Uterus (tissue), 2 donors: ENCODE results near the gene KRTAP5-11.
"Not testable (repeated sequence)": the region's sequence is repeated elsewhere in the genome, so short reads cannot be mapped to it uniquely, and the experiment has no call there.

Source experiments
- POLR2A ChIP-seq, 2 donors: fragments of 450-650 bp; IDR thresholded peaks; one replicate each; pipeline ENCODE4 v1.6.1; 2016; ENCODE audit warnings: antibody characterized with exemption in 2 of 2, mild to moderate bottlenecking in 1 of 2, moderate library complexity in 1 of 2
- TF ChIP-seq, protein P1 (sequence below), 4 experiments: fragments of 200-600 bp in 2 of 4; fragments of 450-650 bp in 2 of 4; sonication (generic) in 2 of 4; IDR thresholded peaks; one replicate each; pipeline ENCODE4 v1.5.1; 2016 to 2019; ENCODE audit warnings: antibody characterized with exemption in 4 of 4, mild to moderate bottlenecking in 2 of 4, moderate library complexity in 1 of 4

GRCh38 chr11:71608272-71608671, 25.6 kb upstream of the KRTAP5-11 start:
- TF ChIP-seq, protein P1, sequence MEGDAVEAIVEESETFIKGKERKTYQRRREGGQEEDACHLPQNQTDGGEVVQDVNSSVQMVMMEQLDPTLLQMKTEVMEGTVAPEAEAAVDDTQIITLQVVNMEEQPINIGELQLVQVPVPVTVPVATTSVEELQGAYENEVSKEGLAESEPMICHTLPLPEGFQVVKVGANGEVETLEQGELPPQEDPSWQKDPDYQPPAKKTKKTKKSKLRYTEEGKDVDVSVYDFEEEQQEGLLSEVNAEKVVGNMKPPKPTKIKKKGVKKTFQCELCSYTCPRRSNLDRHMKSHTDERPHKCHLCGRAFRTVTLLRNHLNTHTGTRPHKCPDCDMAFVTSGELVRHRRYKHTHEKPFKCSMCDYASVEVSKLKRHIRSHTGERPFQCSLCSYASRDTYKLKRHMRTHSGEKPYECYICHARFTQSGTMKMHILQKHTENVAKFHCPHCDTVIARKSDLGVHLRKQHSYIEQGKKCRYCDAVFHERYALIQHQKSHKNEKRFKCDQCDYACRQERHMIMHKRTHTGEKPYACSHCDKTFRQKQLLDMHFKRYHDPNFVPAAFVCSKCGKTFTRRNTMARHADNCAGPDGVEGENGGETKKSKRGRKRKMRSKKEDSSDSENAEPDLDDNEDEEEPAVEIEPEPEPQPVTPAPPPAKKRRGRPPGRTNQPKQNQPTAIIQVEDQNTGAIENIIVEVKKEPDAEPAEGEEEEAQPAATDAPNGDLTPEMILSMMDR (IDR thresholded peaks at IDR 0.05) = not testable (repeated sequence)
- TF ChIP-seq POLR2A (IDR thresholded peaks at IDR 0.05) = not testable (repeated sequence)
